HL-60 (cell line): Measurements from ENCODE around the gene SEC22B.
"Not testable (repeated sequence)": the region's sequence is repeated elsewhere in the genome, so short reads cannot be mapped to it uniquely, and the experiment has no call there.

Source experiments
- CTCF ChIP-seq: IDR thresholded peaks from one replicate; pipeline ENCODE4 v1.5.1; 2011; ENCODE audit warnings: low read length, control low read depth, inconsistent platforms; ENCODE audit not compliant: insufficient read depth
- POLR2AphosphoS5 ChIP-seq: IDR thresholded peaks from 2 replicates; pipeline ENCODE4 v1.6.1; 2012; ENCODE audit warnings: low read depth

- TF ChIP-seq CTCF, POLR2AphosphoS5: not testable (repeated sequence)
Observed at GRCh38 chr1:120217175-120217929, 41.0 kb upstream of the SEC22B start.
